ENCODE measurements around the gene PNO1.

PNO1 gene

DNA sequence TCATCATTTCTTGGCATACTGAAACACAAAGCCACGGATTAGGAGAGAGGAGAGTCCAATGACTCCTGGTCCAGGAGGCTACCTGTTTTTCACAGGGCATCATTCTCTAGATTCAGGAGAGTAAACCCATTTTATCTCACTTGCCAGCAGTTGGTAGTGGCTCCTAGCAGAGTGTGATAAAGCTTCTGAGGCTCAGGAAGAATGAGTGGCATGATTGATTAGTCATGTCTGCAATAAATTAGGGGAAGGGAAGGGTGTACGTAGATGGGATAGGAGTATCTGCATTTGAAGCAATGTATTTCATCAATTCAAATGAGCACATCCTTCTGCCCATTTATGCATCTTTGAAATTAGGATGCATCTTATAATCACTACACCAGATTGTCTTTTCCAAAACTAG lies 31.1 kb upstream of the PNO1 start:
- H3K4me3 ChIP-seq = no peak overlapping the region
- TF ChIP-seq CTCF (IDR thresholded peaks at IDR 0.05) = no peak
- H3K27ac ChIP-seq = no peak overlapping the region
- H3K36me3 ChIP-seq = peaks cover 0 to 12% (median 5%) of the 10 kb centered on the region in 3 donors
- intact Hi-C loops (cut with DNase I; ENCODE audit: low total_unique reads) = no loop called here
- peaks cover 0 to 3% (median 0%) of the 10 kb centered on the region in 4 donors for H3K4me1 ChIP-seq
- H3K27me3 ChIP-seq = no peaks in the 10 kb centered on the region
- no peak for DNase-seq
- H3K9me3 ChIP-seq = no peaks in the 10 kb centered on the region

DNA sequence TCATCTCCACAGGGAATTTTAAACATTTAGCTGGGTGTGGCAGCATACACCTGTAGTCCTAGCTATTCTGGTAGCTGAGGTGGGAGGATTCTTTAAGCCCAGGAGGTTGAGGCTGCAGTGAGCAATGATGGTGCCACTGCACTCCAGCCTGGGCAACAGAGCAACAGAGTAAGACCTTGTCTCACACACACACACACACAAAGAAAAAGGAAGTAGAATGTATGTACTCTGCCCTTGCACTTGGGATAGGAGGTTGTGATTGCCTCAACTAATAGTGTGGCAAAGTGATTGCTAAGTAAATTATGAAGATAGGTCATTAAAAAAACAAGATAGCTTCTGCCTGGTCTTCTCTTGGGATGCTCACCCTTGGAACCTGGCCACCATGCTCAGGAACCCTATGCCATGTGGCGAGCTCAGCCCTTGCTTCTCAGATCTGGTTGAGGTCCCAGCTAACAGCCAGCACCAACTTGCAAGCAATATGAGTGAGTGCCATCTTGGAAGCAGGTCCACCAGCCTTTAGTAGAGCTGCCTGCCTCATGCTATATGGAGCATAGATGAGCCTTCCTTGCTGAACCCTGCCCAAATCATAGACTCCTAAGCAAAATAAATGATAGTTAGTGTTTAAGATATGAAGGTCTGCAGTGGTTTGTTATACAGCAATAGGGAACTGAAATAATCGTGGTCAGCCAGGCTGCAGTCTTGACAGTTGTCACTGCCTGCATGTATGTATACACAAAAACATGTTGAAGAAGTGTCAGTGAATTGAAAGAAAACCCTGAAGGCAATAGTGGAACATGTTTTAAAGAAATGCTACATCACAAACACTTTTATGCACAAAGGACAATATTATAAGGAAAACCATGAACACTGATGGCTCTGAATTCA lies 30.1 kb upstream of the PNO1 start:
- Histone ChIP-seq H3K9me3 (no peaks in the 10 kb centered on the region), H3K36me3 (peaks cover 0 to 22% (median 6%) of the 10 kb centered on the region in 3 donors), H3K4me3 (no peak overlapping the region), H3K27me3 (no peaks in the 10 kb centered on the region), H3K27ac (no peak overlapping the region), H3K4me1 (no peaks in the 10 kb centered on the region)
- intact Hi-C loops (cut with DNase I; ENCODE audit: low total_unique reads) = no loop called here
- no peak for DNase-seq
- no peak for TF ChIP-seq CTCF (IDR thresholded peaks at IDR 0.05)

DNA sequence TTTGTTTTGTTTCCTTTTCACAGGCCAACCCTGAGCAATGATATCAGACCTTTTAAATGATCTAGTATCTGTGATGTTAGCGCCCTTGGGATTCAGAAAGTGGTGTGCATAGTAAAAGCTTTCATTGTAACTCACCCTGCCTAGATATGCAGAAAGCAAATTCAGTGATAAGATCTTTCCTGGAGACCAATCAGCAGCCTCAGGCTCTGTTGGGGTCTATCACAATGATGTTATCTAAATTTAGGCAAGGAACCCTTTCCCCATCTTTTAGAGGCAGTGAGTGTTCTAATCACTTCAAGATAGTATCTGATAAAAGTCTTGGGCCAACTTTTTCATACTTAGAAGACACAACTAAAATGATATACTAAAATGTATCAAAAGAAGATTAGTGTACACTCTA lies 23.6 kb upstream of the PNO1 start:
- DNase-seq = no peak
- Histone ChIP-seq H3K4me3 (no peak overlapping the region), H3K9me3 (no peaks in the 10 kb centered on the region), H3K4me1 (no peaks in the 10 kb centered on the region), H3K27ac (no peak overlapping the region), H3K27me3 (no peaks in the 10 kb centered on the region), H3K36me3 (peaks cover 17 to 70% (median 32%) of the 10 kb centered on the region in 3 donors)
- intact Hi-C loops (cut with DNase I; ENCODE audit: low total_unique reads) = no loop called here
- TF ChIP-seq CTCF (IDR thresholded peaks at IDR 0.05) = no peak

DNA sequence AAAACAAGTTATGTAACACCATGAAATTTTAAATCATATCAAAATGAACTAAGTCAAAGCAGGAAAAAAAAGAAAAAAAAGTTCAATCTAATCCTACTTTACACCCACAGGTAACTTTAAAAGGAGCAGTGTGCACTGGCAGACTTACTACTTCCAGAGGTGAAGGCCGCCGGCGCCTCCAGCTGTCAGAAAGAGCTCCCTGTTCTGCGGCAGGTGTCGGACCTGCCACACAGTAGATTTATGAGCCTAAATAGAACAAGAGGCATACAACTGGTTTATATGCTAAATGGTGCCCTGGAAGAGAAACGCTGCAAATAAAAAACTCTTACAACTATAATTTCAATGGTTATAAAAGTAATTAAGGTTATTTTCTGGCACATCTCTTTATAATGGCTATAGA lies 23.1 kb upstream of the PNO1 start:
- no peak for DNase-seq
- Histone ChIP-seq H3K27ac (no peak overlapping the region), H3K36me3 (peaks cover 17 to 72% (median 32%) of the 10 kb centered on the region in 3 donors), H3K4me3 (no peak overlapping the region), H3K4me1 (no peaks in the 10 kb centered on the region), H3K9me3 (no peaks in the 10 kb centered on the region), H3K27me3 (no peaks in the 10 kb centered on the region)
- intact Hi-C loops (cut with DNase I; ENCODE audit: low total_unique reads) = no loop called here
- TF ChIP-seq CTCF (IDR thresholded peaks at IDR 0.05) = no peak

- intact Hi-C loops (cut with DNase I; ENCODE audit: low total_unique reads) = no loop called here
Measured at GRCh38 chr2:68135448-68136320, 22.0 kb upstream of the PNO1 start.

More at GRCh38 chr2:68135448-68136320, 22.0 kb upstream of the PNO1 start:
- Histone ChIP-seq H3K27me3 (no peaks in the 10 kb centered on the region), H3K9me3 (no peaks in the 10 kb centered on the region), H3K27ac (no peak overlapping the region), H3K36me3 (peaks cover 17 to 75% (median 32%) of the 10 kb centered on the region in 3 donors), H3K4me3 (no peak overlapping the region), H3K4me1 (no peaks in the 10 kb centered on the region)
- DNase-seq = no peak
- TF ChIP-seq CTCF (IDR thresholded peaks at IDR 0.05) = no peak
